GM19397 (cell line): ENCODE data around the gene PID1.

Experiments used
- ATAC-seq: cut with Tn5 transposase; IDR thresholded peaks from one replicate; pipeline ENCODE4 v1.9.1; 2021; ENCODE audit warnings: mild to moderate bottlenecking, moderate library complexity; ENCODE audit not compliant: unreplicated experiment

The PID1 gene

GRCh38 chr2:229126066-229126465, 145.0 kb downstream of the PID1 start:
- ATAC-seq: no peak

DNA sequence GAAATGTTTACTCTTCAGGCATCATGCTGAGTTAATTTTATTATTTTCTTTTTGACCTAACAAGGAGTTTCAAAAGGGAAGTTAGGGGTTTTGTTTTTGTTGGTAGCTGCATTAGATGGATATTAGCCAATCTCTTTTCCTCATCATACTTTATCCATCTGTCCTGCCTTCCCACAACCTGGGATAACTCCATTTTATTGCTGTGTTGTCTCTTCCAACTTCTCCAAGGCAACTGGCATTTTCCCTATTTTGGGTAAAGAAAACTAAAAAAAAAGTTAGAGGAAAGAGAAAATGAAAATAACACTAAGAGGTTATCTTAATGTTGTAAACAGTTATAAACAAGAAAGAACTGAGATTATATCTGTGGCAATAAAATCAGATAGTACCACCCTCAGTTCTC, 147.0 kb downstream of the PID1 start:
- no peak for ATAC-seq

DNA sequence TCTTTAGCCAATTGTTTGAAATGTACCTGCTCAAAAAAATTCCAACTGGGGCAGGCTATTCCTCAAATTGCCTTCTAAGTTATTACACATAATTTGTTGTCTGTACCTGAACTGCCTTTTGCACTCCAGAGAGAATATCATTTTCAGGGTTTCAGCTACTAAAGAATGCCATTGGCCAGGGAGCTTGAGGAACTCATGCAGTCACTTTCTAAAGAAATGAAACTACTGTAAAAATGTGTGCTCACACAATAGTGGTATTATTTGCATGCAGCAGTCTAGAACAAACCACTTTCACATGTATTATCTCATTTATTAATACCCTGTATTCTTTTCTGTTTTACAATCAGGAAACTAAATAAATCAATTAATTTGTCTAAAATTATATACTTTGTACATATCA, 152.2 kb downstream of the PID1 start:
- ATAC-seq: peak; percentile 71

DNA sequence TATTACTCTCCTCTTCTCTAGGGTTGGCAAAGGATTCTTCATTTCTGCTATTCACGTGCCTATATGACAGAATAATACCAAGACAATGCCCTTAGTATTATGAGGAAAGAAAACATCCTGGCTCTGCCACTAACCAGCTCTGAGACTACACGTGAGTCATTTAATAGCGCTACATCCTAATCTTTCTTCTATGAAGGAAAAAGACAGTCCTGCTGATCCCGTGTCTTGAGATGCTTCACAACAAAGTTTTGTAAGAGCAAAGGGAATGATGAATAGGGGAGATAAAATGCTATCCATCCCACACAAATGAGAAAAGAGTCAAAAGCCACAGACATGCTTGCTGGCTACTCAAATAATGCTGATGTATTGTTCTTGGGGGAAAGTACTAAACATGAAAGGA, 152.8 kb downstream of the PID1 start:
- ATAC-seq: no peak

GRCh38 chr2:229111744-229112143, 159.3 kb downstream of the PID1 start:
- no peak for ATAC-seq

DNA sequence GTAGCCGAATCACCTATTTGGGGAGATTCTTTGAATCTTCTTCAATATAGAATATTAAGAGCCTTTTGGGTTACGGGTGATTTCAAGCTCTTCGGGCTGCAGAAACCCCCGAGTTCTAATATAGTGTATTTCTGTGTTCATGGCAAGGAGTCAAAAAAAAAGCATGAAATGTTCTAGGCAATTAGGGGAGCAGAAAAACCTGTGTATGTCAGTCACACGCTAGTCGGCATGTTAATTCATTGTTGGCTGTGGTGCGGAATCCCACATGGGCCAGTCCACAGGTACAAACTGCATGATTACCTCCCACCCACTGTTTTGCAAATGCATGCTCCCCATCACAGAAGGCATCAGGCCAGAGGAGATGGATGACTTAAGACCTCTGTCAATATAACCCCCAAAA, 161.9 kb downstream of the PID1 start:
- no peak for ATAC-seq

DNA sequence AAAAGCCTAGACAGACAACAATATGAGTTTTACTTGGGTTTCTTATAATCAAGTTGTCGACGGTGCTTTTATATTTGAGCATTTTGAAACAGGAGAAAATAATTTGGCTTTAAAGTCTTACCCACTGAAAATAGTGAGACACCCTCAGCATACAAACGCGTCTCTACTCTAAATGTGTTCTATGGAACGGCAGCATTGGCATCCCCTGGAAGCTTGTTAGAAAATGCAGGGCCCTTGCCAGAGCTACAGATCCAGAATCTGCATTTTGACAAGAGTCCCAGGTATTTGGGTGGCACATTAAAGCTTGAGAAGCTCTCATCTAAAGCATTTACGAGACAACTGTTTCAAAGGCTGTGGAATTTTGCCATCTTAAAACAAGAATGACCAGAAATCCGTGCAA, 163.5 kb downstream of the PID1 start:
- no peak for ATAC-seq

DNA sequence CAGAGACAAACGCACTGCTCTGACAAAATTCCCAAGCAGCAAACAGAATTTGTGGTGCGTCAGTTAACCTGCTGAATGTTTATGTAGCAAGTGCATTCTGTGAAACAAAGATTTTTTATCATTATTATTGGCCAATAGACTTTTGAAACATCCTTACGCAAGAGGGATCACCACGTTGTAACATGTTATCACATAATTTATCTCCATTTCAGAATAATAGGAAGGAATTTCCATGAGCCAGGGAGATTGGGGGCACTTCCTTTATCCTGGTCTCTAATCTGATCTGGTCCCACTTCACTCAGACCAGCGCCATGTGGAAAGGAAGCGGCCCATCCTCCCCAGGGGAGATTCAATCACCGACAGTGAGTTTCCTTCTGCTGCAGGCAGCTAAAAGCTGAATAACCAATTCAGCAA, 166.1 kb downstream of the PID1 start:
- no peak for ATAC-seq

- ATAC-seq: no peak
Observed at GRCh38 chr2:229104025-229104424, 167.1 kb downstream of the PID1 start.

DNA sequence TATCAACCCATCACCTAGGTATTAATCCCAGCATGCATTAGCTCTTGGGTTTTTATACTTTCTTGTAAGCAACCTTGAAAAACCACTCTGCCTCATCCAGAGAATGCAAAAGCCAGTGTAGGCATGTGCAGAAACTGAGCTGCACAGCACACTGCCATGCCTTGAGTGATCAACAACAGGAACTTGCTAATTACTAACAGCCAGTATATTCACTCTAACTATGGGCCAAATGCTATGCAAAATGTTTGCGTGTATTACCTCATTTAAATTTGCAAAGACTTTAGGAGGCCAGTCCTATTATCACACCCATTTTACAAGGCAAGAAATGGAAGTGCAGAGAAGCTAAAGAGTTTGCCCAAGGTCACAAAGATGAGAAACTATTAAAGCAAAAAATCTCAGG, 169.8 kb downstream of the PID1 start:
- no peak for ATAC-seq

GRCh38 chr2:229099231-229099630, 171.9 kb downstream of the PID1 start:
- ATAC-seq: no peak

DNA sequence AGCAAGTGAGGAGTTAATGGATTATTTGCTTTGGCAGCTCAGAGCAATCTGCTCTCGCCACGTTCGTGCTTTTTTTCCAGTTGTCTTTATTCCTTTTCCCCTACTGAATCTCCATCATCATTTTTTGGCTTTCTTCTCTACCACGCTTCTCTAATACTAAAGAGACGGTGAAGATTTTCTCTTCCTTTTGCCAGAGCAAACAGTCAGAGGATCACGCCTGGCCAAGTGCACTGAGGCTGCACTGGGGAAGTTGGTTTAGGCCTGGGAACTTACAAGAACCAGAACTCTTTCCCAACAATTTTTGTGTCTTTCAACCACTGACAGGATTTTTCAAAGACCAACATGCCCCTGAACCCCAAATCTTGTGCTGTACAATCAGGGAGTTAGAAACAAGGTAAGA, 172.3 kb downstream of the PID1 start:
- no peak for ATAC-seq

- no peak for ATAC-seq
Observed at GRCh38 chr2:229096409-229097066, 174.5 kb downstream of the PID1 start.

DNA sequence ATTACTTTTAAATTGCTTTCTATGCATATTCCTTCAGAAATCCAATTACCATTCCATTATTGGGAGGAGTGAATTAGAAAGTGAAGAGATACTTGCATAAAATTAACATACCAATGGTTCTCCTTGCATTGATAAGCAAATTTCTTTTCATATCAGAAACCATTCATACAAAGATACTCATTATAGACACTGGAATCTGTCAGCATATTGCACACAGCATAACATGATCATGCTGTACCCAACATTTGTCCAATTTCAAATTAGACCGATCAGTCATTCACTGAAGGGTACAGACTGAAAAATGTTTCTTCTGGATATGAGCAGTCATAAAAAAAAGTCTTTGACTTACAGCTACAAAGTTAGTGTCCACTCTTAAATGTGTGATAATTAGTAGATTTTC, 175.6 kb downstream of the PID1 start:
- ATAC-seq: no peak

GRCh38 chr2:229090225-229090624, 180.9 kb downstream of the PID1 start:
- ATAC-seq: no peak

DNA sequence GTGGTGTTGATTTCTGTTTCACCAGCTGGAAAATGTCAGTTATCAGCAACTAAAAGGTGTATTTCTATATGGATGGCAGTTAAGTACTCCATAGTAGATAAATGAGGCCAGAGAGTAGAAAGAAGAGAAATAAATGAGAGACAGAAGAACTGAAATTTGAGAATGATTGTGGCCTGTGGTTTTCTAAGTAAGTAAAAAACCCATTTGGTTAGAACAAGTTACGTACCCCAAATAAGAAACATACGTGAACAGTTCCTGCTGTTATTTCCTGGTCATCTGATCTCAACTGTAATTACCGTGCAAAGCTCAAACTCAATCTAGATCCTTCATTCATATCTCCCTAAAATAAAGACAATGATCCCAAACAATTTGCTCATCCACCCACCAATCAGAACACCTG, 181.3 kb downstream of the PID1 start:
- ATAC-seq: no peak

- ATAC-seq: no peak
Observed at GRCh38 chr2:229088966-229089700, 182.0 kb downstream of the PID1 start.

GRCh38 chr2:229088517-229088913, 182.6 kb downstream of the PID1 start:
- ATAC-seq: no peak

- no peak for ATAC-seq
Observed at GRCh38 chr2:229087843-229088516, 183.1 kb downstream of the PID1 start.

GRCh38 chr2:229087267-229087666, 183.8 kb downstream of the PID1 start:
- no peak for ATAC-seq

DNA sequence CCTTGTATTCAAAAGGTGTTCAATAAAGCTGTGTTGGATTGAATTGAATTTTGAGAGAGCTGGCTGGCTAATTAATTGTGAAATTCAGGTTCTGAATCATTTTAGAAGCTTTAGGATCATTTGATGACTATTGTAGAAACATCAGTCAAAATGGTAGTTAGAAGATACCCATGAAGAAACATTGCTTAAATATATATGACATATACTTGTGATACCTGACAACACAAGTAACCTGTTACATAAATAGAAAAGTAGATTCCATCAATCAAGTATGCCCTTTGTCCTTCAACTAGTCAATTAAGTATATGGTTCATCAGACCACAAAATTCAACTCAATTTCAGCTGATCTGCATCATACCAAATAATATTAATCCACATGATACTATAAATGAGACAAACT, 185.6 kb downstream of the PID1 start:
- no peak for ATAC-seq

DNA sequence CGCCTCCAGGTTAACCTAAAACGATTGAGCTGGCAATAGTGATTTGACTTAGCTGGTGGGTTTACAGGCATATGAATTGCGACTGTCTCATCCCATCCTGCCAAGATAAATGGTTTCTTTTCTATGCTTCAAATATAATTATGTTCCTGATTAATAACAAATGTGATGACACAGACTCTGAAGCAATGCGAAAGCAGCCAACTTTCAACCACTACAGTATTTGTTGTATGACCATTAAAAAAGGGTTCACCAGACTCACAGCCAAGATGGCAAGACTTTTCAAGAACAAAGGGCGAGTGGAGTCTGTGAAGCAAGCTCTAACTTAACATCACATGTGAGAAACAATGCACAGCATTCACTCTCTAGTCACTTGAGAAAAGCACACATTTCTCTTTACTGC, 186.6 kb downstream of the PID1 start:
- no peak for ATAC-seq
